SK-N-SH treated with all-trans-retinoic acid at 6 μM for 48 hours (cell line): Measurements from ENCODE around the gene CREBBP.

Source experiments
- ATAC-seq: fragments of 200-7000 bp; cut with Tn5 transposase; 3 replicates; pipeline ENCODE4 v1.9.1; 2020; ENCODE audit warnings: mild to moderate bottlenecking, moderate library complexity
- ARNTL ChIP-seq: fragments of 450-650 bp; formaldehyde crosslinking; IDR thresholded peaks from 2 replicates; pipeline ENCODE4 v1.5.0; 2020; ENCODE audit warnings: low read depth, mild to moderate bottlenecking, moderate library complexity, borderline replicate concordance
- BACH2 ChIP-seq: fragments of 250-450 bp; sonication (Bioruptor Pico); IDR thresholded peaks from 2 replicates; pipeline ENCODE4 v1.9.0; 2021; ENCODE audit warnings: mild to moderate bottlenecking, borderline replicate concordance
- ESRRG ChIP-seq: fragments of 250-450 bp; sonication (Bioruptor Pico); IDR thresholded peaks from 2 replicates; pipeline ENCODE4 v1.6.1; 2021; ENCODE audit warnings: mild to moderate bottlenecking
- GLIS3 ChIP-seq: fragments of 250-450 bp; sonication (Bioruptor Pico); IDR thresholded peaks from 2 replicates; pipeline ENCODE4 v1.5.0; 2020; ENCODE audit warnings: mild to moderate bottlenecking, moderate library complexity
- ISL1 ChIP-seq: fragments of 250-450 bp; sonication (Bioruptor Pico); IDR thresholded peaks from 2 replicates; pipeline ENCODE4 v2.1.2; 2022; ENCODE audit warnings: mild to moderate bottlenecking, moderate library complexity
- OSR1 ChIP-seq: fragments of 250-450 bp; sonication (Bioruptor Pico); IDR thresholded peaks from 2 replicates; pipeline ENCODE4 v1.8.0; 2022; ENCODE audit warnings: moderate library complexity, mild to moderate bottlenecking, inconsistent platforms
- PPARA ChIP-seq: fragments of 250-450 bp; sonication (Bioruptor Pico); IDR thresholded peaks from 2 replicates; pipeline ENCODE4 v1.5.0; 2020; ENCODE audit warnings: mild to moderate bottlenecking, borderline replicate concordance
- RARB ChIP-seq: fragments of 250-450 bp; sonication (Bioruptor Pico); IDR thresholded peaks from 2 replicates; pipeline ENCODE4 v1.8.0; 2021; ENCODE audit warnings: mild to moderate bottlenecking, moderate library complexity
- TCF4 ChIP-seq: fragments of 250-450 bp; sonication (Bioruptor Pico); IDR thresholded peaks from 2 replicates; pipeline ENCODE4 v1.8.0; 2021; ENCODE audit warnings: mild to moderate bottlenecking, moderate library complexity, borderline replicate concordance
- TOX ChIP-seq: fragments of 250-450 bp; sonication (Bioruptor Pico); IDR thresholded peaks from 2 replicates; pipeline ENCODE4 v1.8.0; 2021; ENCODE audit warnings: mild to moderate bottlenecking, moderate library complexity, borderline replicate concordance
- ZC3H10 ChIP-seq: fragments of 250-450 bp; sonication (Bioruptor Pico); IDR thresholded peaks from 2 replicates; pipeline ENCODE4 v1.5.1; 2021; ENCODE audit warnings: mild to moderate bottlenecking, moderate library complexity
- ZFP3 ChIP-seq: fragments of 250-450 bp; sonication (Bioruptor Pico); IDR thresholded peaks from 2 replicates; pipeline ENCODE4 v1.5.0; 2020; ENCODE audit warnings: mild to moderate bottlenecking, moderate library complexity
- ZFP30 ChIP-seq: fragments of 450-650 bp; formaldehyde crosslinking; IDR thresholded peaks from 2 replicates; pipeline ENCODE4 v1.5.0; 2022; ENCODE audit warnings: mild to moderate bottlenecking, moderate library complexity
- ZNF565 ChIP-seq: fragments of 450-650 bp; formaldehyde crosslinking; conservative IDR thresholded peaks from 2 replicates; pipeline ENCODE4 v1.5.0; 2020; ENCODE audit warnings: low read depth, mild to moderate bottlenecking, moderate library complexity
- ZNF70 ChIP-seq: fragments of 450-650 bp; formaldehyde crosslinking; IDR thresholded peaks from 2 replicates; pipeline ENCODE4 v1.5.0; 2020; ENCODE audit warnings: mild to moderate bottlenecking, moderate library complexity
- ZNF8 ChIP-seq: fragments of 450-650 bp; formaldehyde crosslinking; IDR thresholded peaks from 2 replicates; pipeline ENCODE4 v1.5.0; 2020; ENCODE audit warnings: mild to moderate bottlenecking, moderate library complexity
- TF ChIP-seq, protein P1 (sequence below): fragments of 250-450 bp; sonication (Bioruptor Pico); IDR thresholded peaks from 2 replicates; pipeline ENCODE4 v1.8.0; 2021; ENCODE audit warnings: low read depth, mild to moderate bottlenecking, moderate library complexity, borderline replicate concordance
- TF ChIP-seq, protein P2 (sequence below): fragments of 250-450 bp; sonication (Bioruptor Pico); IDR thresholded peaks from 2 replicates; pipeline ENCODE4 v1.5.1; 2021; ENCODE audit warnings: mild to moderate bottlenecking, moderate library complexity
- TF ChIP-seq, protein P3 (sequence below): fragments of 250-450 bp; sonication (Bioruptor Pico); IDR thresholded peaks from 2 replicates; pipeline ENCODE4 v1.5.1; 2020; ENCODE audit warnings: low read depth, mild to moderate bottlenecking, moderate library complexity

The CREBBP gene

DNA sequence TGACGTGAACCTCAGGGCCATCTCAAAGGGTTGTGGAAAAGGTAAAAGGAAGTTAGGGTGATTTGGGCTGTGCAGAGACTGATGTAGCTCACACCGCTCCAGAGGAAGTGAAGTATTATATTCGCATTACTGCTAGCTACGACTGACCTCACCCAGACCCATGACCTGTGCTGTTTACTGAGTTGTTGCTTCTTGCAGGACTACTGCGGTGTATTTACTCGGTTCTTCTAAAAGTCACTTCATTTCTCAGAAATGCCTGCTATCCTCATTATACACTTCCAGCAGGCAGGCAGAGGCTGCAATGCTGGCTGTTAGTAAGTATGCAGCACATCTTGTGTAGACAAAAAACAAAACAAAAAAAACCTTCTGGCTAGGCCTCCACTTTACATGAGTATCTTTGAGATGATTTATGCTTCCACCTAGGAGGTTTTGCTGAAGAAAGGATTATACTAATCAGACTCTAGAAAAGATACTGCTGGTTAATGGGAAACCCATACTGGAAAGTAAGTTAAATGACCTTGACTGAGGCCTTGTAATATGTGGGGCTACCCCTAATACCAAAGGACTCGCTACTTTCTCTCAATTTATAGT is 76.0 kb downstream of the CREBBP start:
- no peak for ATAC-seq
- no peak for TF ChIP-seq TOX (CRISPR knock-in tag)
- TF ChIP-seq RARB (CRISPR knock-in tag) = no peak
- no peak for TF ChIP-seq ZNF8 (CRISPR knock-in tag)
- TF ChIP-seq ZNF565 (CRISPR knock-in tag) = no peak
- TF ChIP-seq, protein P1, sequence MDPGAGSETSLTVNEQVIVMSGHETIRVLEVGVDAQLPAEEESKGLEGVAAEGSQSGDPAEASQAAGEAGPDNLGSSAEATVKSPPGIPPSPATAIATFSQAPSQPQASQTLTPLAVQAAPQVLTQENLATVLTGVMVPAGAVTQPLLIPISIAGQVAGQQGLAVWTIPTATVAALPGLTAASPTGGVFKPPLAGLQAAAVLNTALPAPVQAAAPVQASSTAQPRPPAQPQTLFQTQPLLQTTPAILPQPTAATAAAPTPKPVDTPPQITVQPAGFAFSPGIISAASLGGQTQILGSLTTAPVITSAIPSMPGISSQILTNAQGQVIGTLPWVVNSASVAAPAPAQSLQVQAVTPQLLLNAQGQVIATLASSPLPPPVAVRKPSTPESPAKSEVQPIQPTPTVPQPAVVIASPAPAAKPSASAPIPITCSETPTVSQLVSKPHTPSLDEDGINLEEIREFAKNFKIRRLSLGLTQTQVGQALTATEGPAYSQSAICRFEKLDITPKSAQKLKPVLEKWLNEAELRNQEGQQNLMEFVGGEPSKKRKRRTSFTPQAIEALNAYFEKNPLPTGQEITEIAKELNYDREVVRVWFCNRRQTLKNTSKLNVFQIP = no peak

DNA sequence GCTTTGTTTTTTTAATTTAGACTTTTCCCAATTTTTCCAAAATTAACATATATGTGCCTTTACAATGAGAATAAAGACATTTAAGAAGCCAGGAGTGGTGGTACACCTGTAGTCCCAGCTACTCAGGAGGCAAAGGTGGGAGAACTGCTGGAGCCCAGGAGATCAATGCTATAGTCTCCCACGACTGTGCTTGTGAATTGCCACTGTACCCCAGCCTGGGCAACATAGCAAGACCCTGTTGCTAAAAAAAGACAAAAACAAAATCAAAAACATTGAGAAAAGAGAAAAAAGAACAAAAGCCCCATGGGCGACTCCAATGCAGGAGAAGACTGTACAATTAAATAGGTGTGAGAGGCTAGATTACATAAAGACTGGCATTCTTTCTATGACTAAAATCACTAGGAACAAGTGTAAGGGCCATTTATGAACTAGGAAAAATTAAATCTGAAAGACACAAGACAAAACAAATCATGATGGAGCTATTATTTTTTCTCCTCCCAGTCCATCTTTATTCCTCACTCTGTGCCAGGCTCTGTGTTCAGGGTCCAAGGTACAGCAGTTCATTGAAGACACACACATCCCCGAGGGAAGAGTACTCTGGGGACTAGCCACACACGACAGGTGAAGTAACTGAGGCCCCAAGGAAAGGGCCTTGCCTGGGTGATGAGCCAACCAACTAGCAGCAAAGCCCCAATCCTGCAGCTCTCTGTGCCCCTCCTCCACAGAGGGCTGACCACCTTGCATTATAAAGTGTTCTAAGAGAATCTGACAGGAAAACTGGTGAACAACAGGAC is 79.8 kb downstream of the CREBBP start:
- no peak for TF ChIP-seq RARB (CRISPR knock-in tag)
- no peak for TF ChIP-seq TCF4 (CRISPR knock-in tag)
- TF ChIP-seq OSR1 (CRISPR knock-in tag) = no peak
- TF ChIP-seq GLIS3 = no peak
- TF ChIP-seq, protein P2, sequence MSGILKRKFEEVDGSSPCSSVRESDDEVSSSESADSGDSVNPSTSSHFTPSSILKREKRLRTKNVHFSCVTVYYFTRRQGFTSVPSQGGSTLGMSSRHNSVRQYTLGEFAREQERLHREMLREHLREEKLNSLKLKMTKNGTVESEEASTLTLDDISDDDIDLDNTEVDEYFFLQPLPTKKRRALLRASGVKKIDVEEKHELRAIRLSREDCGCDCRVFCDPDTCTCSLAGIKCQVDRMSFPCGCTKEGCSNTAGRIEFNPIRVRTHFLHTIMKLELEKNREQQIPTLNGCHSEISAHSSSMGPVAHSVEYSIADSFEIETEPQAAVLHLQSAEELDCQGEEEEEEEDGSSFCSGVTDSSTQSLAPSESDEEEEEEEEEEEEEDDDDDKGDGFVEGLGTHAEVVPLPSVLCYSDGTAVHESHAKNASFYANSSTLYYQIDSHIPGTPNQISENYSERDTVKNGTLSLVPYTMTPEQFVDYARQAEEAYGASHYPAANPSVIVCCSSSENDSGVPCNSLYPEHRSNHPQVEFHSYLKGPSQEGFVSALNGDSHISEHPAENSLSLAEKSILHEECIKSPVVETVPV (CRISPR knock-in tag) = no peak
- TF ChIP-seq, protein P1 = no peak
- no peak for TF ChIP-seq ARNTL
- no peak for TF ChIP-seq ZNF565 (CRISPR knock-in tag)
- no peak for TF ChIP-seq ZFP30 (CRISPR knock-in tag)
- TF ChIP-seq ZC3H10 = no peak
- no peak for TF ChIP-seq ESRRG
- TF ChIP-seq PPARA (CRISPR knock-in tag) = no peak
- no peak for TF ChIP-seq ISL1
- TF ChIP-seq BACH2 (CRISPR knock-in tag) = no peak
- TF ChIP-seq ZFP3 (CRISPR knock-in tag) = no peak
- TF ChIP-seq, protein P3, sequence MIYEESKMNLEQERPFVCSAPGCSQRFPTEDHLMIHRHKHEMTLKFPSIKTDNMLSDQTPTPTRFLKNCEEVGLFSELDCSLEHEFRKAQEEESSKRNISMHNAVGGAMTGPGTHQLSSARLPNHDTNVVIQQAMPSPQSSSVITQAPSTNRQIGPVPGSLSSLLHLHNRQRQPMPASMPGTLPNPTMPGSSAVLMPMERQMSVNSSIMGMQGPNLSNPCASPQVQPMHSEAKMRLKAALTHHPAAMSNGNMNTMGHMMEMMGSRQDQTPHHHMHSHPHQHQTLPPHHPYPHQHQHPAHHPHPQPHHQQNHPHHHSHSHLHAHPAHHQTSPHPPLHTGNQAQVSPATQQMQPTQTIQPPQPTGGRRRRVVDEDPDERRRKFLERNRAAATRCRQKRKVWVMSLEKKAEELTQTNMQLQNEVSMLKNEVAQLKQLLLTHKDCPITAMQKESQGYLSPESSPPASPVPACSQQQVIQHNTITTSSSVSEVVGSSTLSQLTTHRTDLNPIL (CRISPR knock-in tag) = no peak
- TF ChIP-seq TOX (CRISPR knock-in tag) = no peak
- TF ChIP-seq ZNF70 (CRISPR knock-in tag) = no peak
- no peak for ATAC-seq

DNA sequence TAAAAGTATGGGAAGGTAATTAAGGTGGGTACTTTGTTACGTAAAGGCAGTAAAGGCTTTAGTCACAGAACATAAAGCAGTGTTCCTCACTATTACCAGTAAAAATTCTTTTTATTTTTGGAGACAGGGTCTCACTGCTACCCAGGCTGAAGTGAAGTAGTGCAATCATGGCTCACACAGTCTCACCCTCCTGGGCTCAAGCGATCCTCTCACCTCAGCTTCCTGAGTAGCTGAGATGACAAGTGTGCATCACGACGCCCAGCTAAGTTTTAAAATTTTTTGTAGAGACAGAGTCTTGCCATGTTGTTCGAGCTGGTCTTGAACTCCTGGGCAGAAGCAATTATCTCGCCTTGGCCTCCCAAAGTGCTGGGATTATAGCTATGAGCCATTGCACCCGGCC is 80.5 kb downstream of the CREBBP start:
- no peak for ATAC-seq
- no peak for TF ChIP-seq ESRRG
- TF ChIP-seq, protein P3 (CRISPR knock-in tag) = no peak
- no peak for TF ChIP-seq RARB (CRISPR knock-in tag)
- TF ChIP-seq, protein P2 (CRISPR knock-in tag) = no peak
- TF ChIP-seq ZFP30 (CRISPR knock-in tag) = no peak
- TF ChIP-seq ZNF8 (CRISPR knock-in tag) = no peak
- TF ChIP-seq, all 23 proteins: peak for 0
